Dedifferentiated amniotic fluid mesenchymal stem cell (primary cell): ENCODE results near the gene KIN.
"Not testable (repeated sequence)": the region's sequence is repeated elsewhere in the genome, so short reads cannot be mapped to it uniquely, and the experiment has no call there.

Source experiments
- DNase-seq: peaks from one replicate; pipeline ENCODE4 v3.0.0-alpha.2; 2016; ENCODE audit errors: extremely low spot score

The KIN gene

GRCh38 chr10:7794251-7795026 is 6.6 kb upstream of the KIN start:
- DNase-seq, result no peak

DNA sequence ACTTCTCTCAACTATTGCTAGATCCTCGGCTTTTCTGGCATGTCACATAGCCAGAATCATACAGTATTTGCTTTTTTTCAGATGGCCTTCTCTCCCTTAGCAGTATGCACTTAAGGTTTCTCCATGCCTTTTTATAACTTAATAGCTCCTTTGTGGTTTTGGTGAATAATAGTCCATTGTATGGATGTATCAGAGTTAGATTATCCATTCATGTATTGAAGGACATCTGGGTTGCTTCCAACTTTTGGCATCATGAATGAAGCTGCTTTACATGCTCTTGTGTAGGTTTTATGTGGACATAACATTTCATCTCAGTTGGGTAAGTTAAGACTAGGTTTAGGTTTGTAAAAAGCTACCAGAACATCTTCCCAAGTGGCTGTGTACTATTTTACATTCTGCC is 4.7 kb upstream of the KIN start:
- no peak for DNase-seq

DNA sequence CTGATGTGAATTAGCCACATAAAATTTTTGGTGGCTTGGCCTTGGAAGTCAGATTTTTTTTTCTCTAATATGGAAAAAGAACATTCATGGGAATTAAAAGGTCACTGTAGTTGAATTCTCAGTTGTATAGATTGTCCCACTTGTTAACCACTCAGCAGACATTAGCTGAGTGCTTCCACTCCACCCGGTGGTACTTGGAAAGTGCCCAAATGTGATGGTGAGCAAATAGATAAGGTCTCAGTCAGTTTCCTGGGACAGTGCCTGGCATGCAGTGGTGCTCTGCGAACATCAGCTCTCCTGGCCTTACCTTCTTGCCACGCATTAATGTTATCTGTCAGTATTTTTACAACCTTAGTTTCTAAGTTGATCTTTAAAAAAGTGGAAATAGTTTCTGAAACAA is 1.6 kb upstream of the KIN start:
- no peak for DNase-seq

GRCh38 chr10:7788639-7789286 is 970 bp upstream of the KIN start:
- no peak for DNase-seq

DNA sequence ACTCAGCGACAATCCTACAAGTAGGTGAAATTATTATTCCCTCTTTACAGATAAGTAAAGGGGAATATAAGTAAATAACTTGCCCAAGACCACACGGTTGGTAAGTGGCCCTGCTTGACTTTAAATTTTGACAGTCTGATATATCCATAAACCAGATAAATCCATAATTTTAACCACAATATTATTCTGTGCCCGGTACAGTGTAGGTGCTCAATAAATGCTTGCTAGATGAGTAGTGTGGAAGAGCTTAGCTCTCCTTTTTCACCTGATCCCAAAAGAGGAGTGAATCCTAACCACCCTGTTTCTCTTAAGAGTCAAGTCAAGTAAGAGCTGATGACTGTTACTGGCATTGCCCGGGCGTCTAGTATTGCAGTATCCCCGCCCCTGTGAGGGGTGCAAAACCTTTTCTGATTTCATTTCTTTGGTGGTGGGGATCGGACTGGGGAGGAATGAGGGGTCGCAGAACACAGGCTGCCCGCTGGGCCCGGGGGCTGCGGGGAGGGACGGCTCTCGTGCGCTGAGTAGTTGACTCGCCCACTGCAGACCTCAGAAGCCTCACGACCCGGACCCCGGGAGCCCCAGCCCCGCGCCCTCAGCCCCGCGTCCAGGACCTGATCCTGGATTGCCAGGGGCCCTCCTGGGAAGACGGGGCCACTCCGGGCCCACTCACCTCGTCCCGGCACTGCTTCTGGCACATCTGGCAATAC is 490 bp downstream of the KIN start:
- DNase-seq, result no peak

GRCh38 chr10:7786430-7786829 is 1.4 kb downstream of the KIN start:
- DNase-seq, result no peak

GRCh38 chr10:7782194-7782593 is 5.6 kb downstream of the KIN start:
- not testable (repeated sequence) for DNase-seq

DNA sequence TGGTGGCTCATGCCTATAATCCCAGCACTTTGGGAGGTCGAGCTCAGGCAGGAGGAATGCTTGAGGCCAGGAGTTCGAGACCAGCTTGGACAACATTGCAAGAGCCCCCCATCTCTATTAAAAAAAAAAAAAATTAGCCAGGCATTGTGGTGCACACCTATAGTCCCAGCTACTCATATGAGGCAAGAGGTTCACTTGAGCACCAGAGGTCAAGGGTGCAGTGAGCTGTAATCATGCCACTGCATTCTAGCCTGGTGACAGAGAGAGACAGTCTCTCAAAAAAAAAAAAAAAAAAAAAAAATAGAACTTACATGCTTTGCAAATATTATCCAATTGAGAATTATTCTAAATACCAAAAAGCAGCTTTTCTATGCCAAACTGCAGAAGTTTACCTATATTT is 11.0 kb downstream of the KIN start:
- DNase-seq, result no peak

- no peak for DNase-seq
Measured at GRCh38 chr10:7773845-7774801, 13.7 kb downstream of the KIN start.

GRCh38 chr10:7768417-7768816 is 19.4 kb downstream of the KIN start:
- DNase-seq, result no peak

DNA sequence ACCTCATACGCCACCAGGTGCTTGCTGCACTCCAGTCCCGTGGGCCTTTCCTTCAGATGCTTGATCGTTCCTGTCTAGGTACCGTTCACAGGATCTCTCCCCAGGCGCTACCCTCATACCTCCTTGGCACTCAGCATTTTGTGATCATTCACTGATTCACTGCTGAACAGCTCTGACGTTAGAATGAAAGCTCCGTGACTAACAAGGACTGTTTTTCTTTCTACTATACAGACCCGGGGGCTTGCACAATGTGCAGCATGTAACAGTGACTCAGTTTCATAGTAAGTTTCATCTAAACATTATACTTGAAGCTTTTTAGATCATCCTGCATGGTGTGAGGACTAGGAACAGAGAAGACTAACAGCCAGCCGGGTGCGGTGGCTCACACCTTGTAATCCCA is 20.6 kb downstream of the KIN start:
- peak; percentile 51 for DNase-seq

- no peak for DNase-seq
Measured at GRCh38 chr10:7766241-7766640, 21.6 kb downstream of the KIN start.

GRCh38 chr10:7763929-7764328 is 23.9 kb downstream of the KIN start:
- no peak for DNase-seq

DNA sequence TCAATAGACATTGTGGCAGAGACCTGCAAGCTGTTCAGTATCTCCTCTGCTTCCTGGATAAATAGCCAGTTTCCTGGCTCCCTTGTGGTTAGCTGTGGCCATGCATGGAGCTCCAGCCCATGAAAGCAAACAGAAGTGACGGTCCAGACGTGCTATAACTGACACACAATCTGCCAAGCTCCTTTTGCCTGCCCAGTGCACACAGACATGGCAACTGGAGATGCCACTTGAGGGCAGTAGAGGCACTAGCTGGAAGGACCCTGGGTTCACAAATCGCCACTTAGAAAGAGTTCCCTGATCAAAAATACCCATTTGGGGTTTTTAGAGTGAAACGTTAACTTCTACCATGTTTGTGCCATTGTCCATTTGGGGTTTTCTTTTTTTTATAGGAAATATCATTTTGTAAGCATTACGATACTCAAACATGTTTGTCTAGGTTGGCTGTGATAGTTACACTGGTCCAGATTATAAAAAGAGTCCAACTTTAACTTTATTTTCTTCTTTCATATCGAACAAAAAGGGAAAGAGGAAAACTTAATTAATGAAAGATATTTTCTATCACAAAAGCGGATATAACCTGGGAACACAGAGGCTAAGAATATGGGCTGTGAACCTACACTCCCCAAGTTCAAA is 31.3 kb downstream of the KIN start:
- no peak for DNase-seq

- no peak for DNase-seq
Measured at GRCh38 chr10:7755103-7755502, 32.7 kb downstream of the KIN start.

DNA sequence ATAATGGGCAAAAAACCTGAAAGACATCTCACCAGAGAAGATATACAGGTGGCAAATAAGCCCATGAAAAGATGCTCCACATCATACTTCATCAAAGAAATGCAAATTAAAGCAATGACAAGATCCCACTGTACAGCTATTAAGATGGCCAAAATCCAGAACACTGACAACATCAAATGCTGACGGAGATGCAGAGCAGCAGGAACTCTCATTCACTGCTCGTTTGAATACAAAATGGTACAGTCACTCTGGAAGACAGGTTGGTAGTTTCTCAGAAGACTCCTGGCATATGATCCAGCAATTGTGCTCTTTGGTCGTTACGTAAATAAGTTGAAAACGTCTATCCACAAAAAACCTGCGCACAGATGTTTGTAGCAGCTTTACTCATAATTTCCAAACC is 35.5 kb downstream of the KIN start:
- no peak for DNase-seq

DNA sequence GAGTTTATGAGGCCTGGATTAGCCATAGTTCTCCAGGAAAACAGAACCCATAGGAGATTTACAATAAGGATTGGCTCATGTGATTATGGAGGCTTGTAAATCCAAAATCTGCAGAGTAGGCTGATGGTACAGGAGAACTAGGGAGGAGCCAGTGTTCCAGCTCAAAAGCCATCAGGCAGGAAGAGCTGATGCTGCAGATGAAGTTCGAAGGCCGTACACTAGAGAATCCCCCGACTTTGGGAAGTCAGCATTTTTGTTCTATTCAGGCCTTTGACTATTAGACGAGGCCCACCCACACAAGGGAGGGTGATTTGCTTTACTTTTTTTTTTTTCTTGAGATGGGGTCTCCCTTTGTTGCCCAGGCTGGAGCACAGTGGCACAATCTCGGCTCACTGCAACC is 37.6 kb downstream of the KIN start:
- DNase-seq, result no peak

GRCh38 chr10:7748637-7749036 is 39.2 kb downstream of the KIN start:
- DNase-seq, result not testable (repeated sequence)

DNA sequence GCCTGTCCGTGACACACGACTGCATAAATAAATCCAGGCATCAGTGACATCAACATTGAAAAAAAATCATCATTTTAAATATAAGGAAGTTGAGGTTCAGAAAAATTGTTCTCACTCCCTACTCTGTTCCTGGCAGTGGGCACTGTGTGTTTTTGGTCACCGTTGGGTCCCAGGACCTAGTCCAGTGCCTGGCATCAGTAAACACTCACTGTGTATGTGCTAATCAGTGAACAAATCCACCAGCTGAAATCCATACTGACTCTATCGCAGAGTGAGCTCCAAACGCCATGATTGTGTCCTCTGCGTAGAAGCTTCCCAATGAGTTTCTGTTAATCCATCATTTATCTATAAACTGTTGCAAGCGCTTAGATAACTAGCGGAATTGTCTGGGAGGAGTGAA is 43.5 kb downstream of the KIN start:
- DNase-seq, result no peak

DNA sequence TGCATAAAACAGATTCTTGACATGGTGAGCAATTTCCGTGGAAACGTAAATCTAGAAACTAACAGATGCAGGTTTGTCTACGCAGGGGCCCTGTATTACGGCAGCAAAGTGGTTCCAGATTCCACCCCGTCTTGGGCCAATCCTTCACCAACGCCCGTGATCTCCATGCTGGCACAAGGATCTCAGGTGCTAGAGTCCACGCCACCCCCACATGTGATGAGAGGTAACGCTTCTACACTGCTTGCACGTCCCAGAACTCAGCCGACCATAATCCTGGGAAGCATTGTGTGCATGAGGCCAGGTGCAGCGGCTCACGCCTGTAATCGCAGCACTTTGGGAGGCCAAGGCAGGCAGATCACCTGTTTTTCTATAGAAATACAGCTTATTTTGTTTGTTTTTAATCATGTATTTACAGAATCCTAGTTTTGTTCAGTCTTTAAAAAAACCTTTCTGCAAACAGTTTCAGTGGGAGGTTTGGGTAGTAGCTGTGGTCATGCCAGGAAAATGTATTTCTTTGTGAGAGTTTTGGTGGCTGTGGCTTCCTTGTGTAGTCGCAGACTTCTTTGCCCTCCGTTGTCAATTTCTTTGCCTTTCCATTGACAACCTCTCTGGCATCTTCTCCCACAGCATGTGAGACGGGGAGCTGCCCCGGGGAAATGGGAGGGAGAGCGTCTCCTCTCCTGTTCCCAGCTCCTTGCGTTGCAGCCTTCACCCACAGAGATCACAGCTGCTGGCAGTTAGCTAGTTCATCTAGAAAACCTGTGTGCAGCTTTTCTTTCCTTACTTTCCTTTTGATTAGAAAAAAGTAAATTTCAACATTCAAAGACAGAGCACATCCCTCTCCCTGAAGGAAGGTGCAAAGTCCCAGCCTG is 49.0 kb downstream of the KIN start:
- no peak for DNase-seq
